Measurements from ENCODE around the gene GLRX5.

Gene GLRX5

GRCh38 chr14:95573313-95573712, 38.5 kb downstream of the GLRX5 start:
- Histone ChIP-seq H3K4me3 (ENCODE audit: insufficient read depth in 1 of 2, low read depth in 1 of 2, low read length in 2 of 2) (no peak overlapping the region), H2AK5ac (ENCODE audit: low read length, severe bottlenecking) (no peak overlapping the region), H3K4me2 (ENCODE audit: low read length, poor library complexity, severe bottlenecking) (no peak overlapping the region), H3K27ac (ENCODE audit: low read length, poor library complexity, severe bottlenecking) (no peak overlapping the region), H3K9ac (ENCODE audit: low read length) (no peak overlapping the region), H3K9me3 (ENCODE audit: control insufficient read depth, low read length) (no peaks in the 10 kb centered on the region), H3K36me3 (ENCODE audit: control insufficient read depth in 1 of 2, insufficient read depth in 2 of 2, low read depth in 1 of 2, low read length in 2 of 2) (no peaks in the 10 kb centered on the region), H3K4ac (ENCODE audit: low read depth in 1 of 2, low read length in 2 of 2) (no peak overlapping the region), H2BK120ac (ENCODE audit: low read depth, low read length) (no peak overlapping the region), H4K91ac (ENCODE audit: low read length) (no peak overlapping the region), H3K27me3 (ENCODE audit: control insufficient read depth in 1 of 2, insufficient read depth in 1 of 2, low read length in 2 of 2) (peaks cover 14 to 47% of the 10 kb centered on the region in 2 experiments), H2BK5ac (ENCODE audit: low read depth, low read length, poor library complexity, severe bottlenecking) (no peak overlapping the region), H3K4me1 (ENCODE audit: control insufficient read depth, insufficient read depth, low read depth, low read length) (peaks cover 2% of the 10 kb centered on the region), H2AFZ (ENCODE audit: low read depth, low read length) (no peak overlapping the region), H3K79me1 (replicated peaks; ENCODE audit: low read length, poor library complexity, severe bottlenecking) (no peaks in the 10 kb centered on the region), H4K8ac (ENCODE audit: low read length) (no peak overlapping the region), H3K18ac (ENCODE audit: low read depth in 1 of 2, low read length in 2 of 2) (no peak overlapping the region), H2BK12ac (ENCODE audit: low read length in 2 of 2) (no peak overlapping the region), H2BK15ac (ENCODE audit: low read depth, poor library complexity, severe bottlenecking) (no peak overlapping the region), H3K23ac (ENCODE audit: low read length in 2 of 2) (no peak overlapping the region), H3K14ac (ENCODE audit: low read length in 2 of 2) (no peak overlapping the region)
- 91% methylated on average over 7 of the region's 7 CpGs for WGBS
- no peak for DNase-seq

GRCh38 chr14:95575840-95576473, 41.1 kb downstream of the GLRX5 start:
- no peak overlapping the region for H3K9ac ChIP-seq (ENCODE audit: low read length)
- H3K27ac ChIP-seq (ENCODE audit: low read length, poor library complexity, severe bottlenecking): no peak overlapping the region
- DNase-seq: no peak
- peaks cover 2% of the 10 kb centered on the region for H3K4me1 ChIP-seq (ENCODE audit: control insufficient read depth, insufficient read depth, low read depth, low read length)
- peaks cover 19 to 38% of the 10 kb centered on the region in 2 experiments for H3K27me3 ChIP-seq (ENCODE audit: control insufficient read depth in 1 of 2, insufficient read depth in 1 of 2, low read length in 2 of 2)
- H3K18ac ChIP-seq (ENCODE audit: low read depth in 1 of 2, low read length in 2 of 2): no peak overlapping the region
- no peak overlapping the region for H2BK12ac ChIP-seq (ENCODE audit: low read length in 2 of 2)
- H3K9me3 ChIP-seq (ENCODE audit: control insufficient read depth, low read length): no peaks in the 10 kb centered on the region
- H2BK120ac ChIP-seq (ENCODE audit: low read depth, low read length): no peak overlapping the region
- H2AFZ ChIP-seq (ENCODE audit: low read depth, low read length): no peak overlapping the region
- H3K4me3 ChIP-seq (ENCODE audit: insufficient read depth in 1 of 2, low read depth in 1 of 2, low read length in 2 of 2): no peak overlapping the region
- no peaks in the 10 kb centered on the region for H3K36me3 ChIP-seq (ENCODE audit: control insufficient read depth in 1 of 2, insufficient read depth in 2 of 2, low read depth in 1 of 2, low read length in 2 of 2)
- H3K4me2 ChIP-seq (ENCODE audit: low read length, poor library complexity, severe bottlenecking): no peak overlapping the region
- 39% methylated on average over 2 of the region's 3 CpGs for WGBS
- H2BK15ac ChIP-seq (ENCODE audit: low read depth, poor library complexity, severe bottlenecking): no peak overlapping the region
- no peak overlapping the region for H3K23ac ChIP-seq (ENCODE audit: low read length in 2 of 2)
- no peak overlapping the region for H3K14ac ChIP-seq (ENCODE audit: low read length in 2 of 2)
- no peak overlapping the region for H4K91ac ChIP-seq (ENCODE audit: low read length)
- H2BK5ac ChIP-seq (ENCODE audit: low read depth, low read length, poor library complexity, severe bottlenecking): no peak overlapping the region
- H4K8ac ChIP-seq (ENCODE audit: low read length): no peak overlapping the region
- H3K4ac ChIP-seq (ENCODE audit: low read depth in 1 of 2, low read length in 2 of 2): no peak overlapping the region
- H3K79me1 ChIP-seq (replicated peaks; ENCODE audit: low read length, poor library complexity, severe bottlenecking): no peaks in the 10 kb centered on the region
- no peak overlapping the region for H2AK5ac ChIP-seq (ENCODE audit: low read length, severe bottlenecking)

GRCh38 chr14:95577067-95577800, 42.4 kb downstream of the GLRX5 start:
- H4K91ac ChIP-seq (ENCODE audit: low read length): no peak overlapping the region
- no peak overlapping the region for H3K4me2 ChIP-seq (ENCODE audit: low read length, poor library complexity, severe bottlenecking)
- no peak overlapping the region for H3K9ac ChIP-seq (ENCODE audit: low read length)
- H3K27me3 ChIP-seq (ENCODE audit: control insufficient read depth in 1 of 2, insufficient read depth in 1 of 2, low read length in 2 of 2): peaks cover 22 to 36% of the 10 kb centered on the region in 2 experiments
- no peak overlapping the region for H3K4ac ChIP-seq (ENCODE audit: low read depth in 1 of 2, low read length in 2 of 2)
- H2BK12ac ChIP-seq (ENCODE audit: low read length in 2 of 2): no peak overlapping the region
- no peaks in the 10 kb centered on the region for H3K36me3 ChIP-seq (ENCODE audit: control insufficient read depth in 1 of 2, insufficient read depth in 2 of 2, low read depth in 1 of 2, low read length in 2 of 2)
- no peak overlapping the region for H3K27ac ChIP-seq (ENCODE audit: low read length, poor library complexity, severe bottlenecking)
- no peaks in the 10 kb centered on the region for H3K79me1 ChIP-seq (replicated peaks; ENCODE audit: low read length, poor library complexity, severe bottlenecking)
- WGBS: 68% methylated on average over 12 of the region's 12 CpGs
- H3K9me3 ChIP-seq (ENCODE audit: control insufficient read depth, low read length): no peaks in the 10 kb centered on the region
- H3K23ac ChIP-seq (ENCODE audit: low read length in 2 of 2): no peak overlapping the region
- H2AFZ ChIP-seq (ENCODE audit: low read depth, low read length): no peak overlapping the region
- no peak overlapping the region for H2BK120ac ChIP-seq (ENCODE audit: low read depth, low read length)
- no peak overlapping the region for H2AK5ac ChIP-seq (ENCODE audit: low read length, severe bottlenecking)
- no peak overlapping the region for H2BK5ac ChIP-seq (ENCODE audit: low read depth, low read length, poor library complexity, severe bottlenecking)
- no peak overlapping the region for H4K8ac ChIP-seq (ENCODE audit: low read length)
- H3K4me3 ChIP-seq (ENCODE audit: insufficient read depth in 1 of 2, low read depth in 1 of 2, low read length in 2 of 2): no peak overlapping the region
- H3K4me1 ChIP-seq (ENCODE audit: control insufficient read depth, insufficient read depth, low read depth, low read length): peaks cover 2% of the 10 kb centered on the region
- no peak for DNase-seq
- H3K18ac ChIP-seq (ENCODE audit: low read depth in 1 of 2, low read length in 2 of 2): no peak overlapping the region
- H3K14ac ChIP-seq (ENCODE audit: low read length in 2 of 2): no peak overlapping the region
- H2BK15ac ChIP-seq (ENCODE audit: low read depth, poor library complexity, severe bottlenecking): no peak overlapping the region

- H3K36me3 ChIP-seq (ENCODE audit: control insufficient read depth in 1 of 2, insufficient read depth in 2 of 2, low read depth in 1 of 2, low read length in 2 of 2): no peaks in the 10 kb centered on the region
- no peak overlapping the region for H4K8ac ChIP-seq (ENCODE audit: low read length)
- DNase-seq: no peak
- no peak overlapping the region for H3K27ac ChIP-seq (ENCODE audit: low read length, poor library complexity, severe bottlenecking)
- no peak overlapping the region for H3K4ac ChIP-seq (ENCODE audit: low read depth in 1 of 2, low read length in 2 of 2)
- H3K9me3 ChIP-seq (ENCODE audit: control insufficient read depth, low read length): no peaks in the 10 kb centered on the region
- H3K4me3 ChIP-seq (ENCODE audit: insufficient read depth in 1 of 2, low read depth in 1 of 2, low read length in 2 of 2): no peak overlapping the region
- H3K14ac ChIP-seq (ENCODE audit: low read length in 2 of 2): no peak overlapping the region
- H2AFZ ChIP-seq (ENCODE audit: low read depth, low read length): no peak overlapping the region
- no peak overlapping the region for H3K23ac ChIP-seq (ENCODE audit: low read length in 2 of 2)
- H4K91ac ChIP-seq (ENCODE audit: low read length): no peak overlapping the region
- no peak overlapping the region for H3K4me2 ChIP-seq (ENCODE audit: low read length, poor library complexity, severe bottlenecking)
- WGBS: 42% methylated on average over 2 of the region's 3 CpGs
- no peaks in the 10 kb centered on the region for H3K79me1 ChIP-seq (replicated peaks; ENCODE audit: low read length, poor library complexity, severe bottlenecking)
- no peak overlapping the region for H2AK5ac ChIP-seq (ENCODE audit: low read length, severe bottlenecking)
- peaks cover 22 to 32% of the 10 kb centered on the region in 2 experiments for H3K27me3 ChIP-seq (ENCODE audit: control insufficient read depth in 1 of 2, insufficient read depth in 1 of 2, low read length in 2 of 2)
- H2BK15ac ChIP-seq (ENCODE audit: low read depth, poor library complexity, severe bottlenecking): no peak overlapping the region
- H3K4me1 ChIP-seq (ENCODE audit: control insufficient read depth, insufficient read depth, low read depth, low read length): peaks cover 2% of the 10 kb centered on the region
- no peak overlapping the region for H2BK120ac ChIP-seq (ENCODE audit: low read depth, low read length)
- no peak overlapping the region for H3K18ac ChIP-seq (ENCODE audit: low read depth in 1 of 2, low read length in 2 of 2)
- no peak overlapping the region for H3K9ac ChIP-seq (ENCODE audit: low read length)
- no peak overlapping the region for H2BK12ac ChIP-seq (ENCODE audit: low read length in 2 of 2)
- H2BK5ac ChIP-seq (ENCODE audit: low read depth, low read length, poor library complexity, severe bottlenecking): no peak overlapping the region
These were observed 43.0 kb downstream of the GLRX5 start for GRCh38 chr14:95577870-95578269.

Data from mesenchymal stem cell (in vitro differentiated cells and primary cell).